Hepatocyte (in vitro differentiated cells): ENCODE results near the gene ARID2. TPM values are rescaled to one million over a fixed set of nuclear protein-coding genes. Genes with fewer than 3 reads are reported as not detected.

Experiments used
- DNase-seq: peaks from one replicate; pipeline ENCODE4 v3.0.0-alpha.2; 2016; ENCODE audit warnings: low spot score
- H2AFZ ChIP-seq: fragments of 200-600 bp; sonication (generic); 2 replicates; pipeline ENCODE4 v1.6.0; 2016; ENCODE audit warnings: antibody characterized with exemption, mild to moderate bottlenecking
- H3K27ac ChIP-seq: fragments of 200-600 bp; sonication (generic); 2 replicates; pipeline ENCODE4 v1.5.1; 2016; ENCODE audit warnings: mild to moderate bottlenecking
- H3K27me3 ChIP-seq: fragments of 200-600 bp; sonication (generic); 2 replicates; pipeline ENCODE4 v1.6.1; 2016
- H3K36me3 ChIP-seq: fragments of 200-600 bp; sonication (generic); replicated peaks from 2 replicates; pipeline ENCODE4 v1.5.1; 2016; ENCODE audit warnings: low read depth; ENCODE audit not compliant: insufficient read depth
- H3K4me1 ChIP-seq: fragments of 200-600 bp; sonication (generic); 2 replicates; pipeline ENCODE4 v1.5.1; 2016; ENCODE audit warnings: mild to moderate bottlenecking, moderate library complexity; ENCODE audit not compliant: insufficient read depth
- H3K4me2 ChIP-seq: fragments of 200-600 bp; sonication (generic); 2 replicates; pipeline ENCODE4 v1.6.0; 2016
- H3K4me3 ChIP-seq: fragments of 200-600 bp; sonication (generic); 2 replicates; pipeline ENCODE4 v1.5.1; 2016; ENCODE audit warnings: mild to moderate bottlenecking
- H3K79me2 ChIP-seq: fragments of 200-600 bp; sonication (generic); 2 replicates; pipeline ENCODE4 v1.6.0; 2017; ENCODE audit warnings: mild to moderate bottlenecking
- H3K9me2 ChIP-seq: fragments of 200-600 bp; sonication (generic); replicated peaks from 2 replicates; pipeline ENCODE4 v1.6.0; 2017; ENCODE audit warnings: mild to moderate bottlenecking; ENCODE audit not compliant: insufficient read depth
- H3K9me3 ChIP-seq: fragments of 200-600 bp; sonication (generic); 2 replicates; pipeline ENCODE4 v1.5.1; 2016; ENCODE audit warnings: low read depth, mild to moderate bottlenecking
- H4K20me1 ChIP-seq: fragments of 200-600 bp; sonication (generic); 2 replicates; pipeline ENCODE4 v1.6.0; 2016; ENCODE audit warnings: mild to moderate bottlenecking; ENCODE audit not compliant: insufficient read depth, poor library complexity, severe bottlenecking
- EZH2 ChIP-seq: fragments of 200-600 bp; sonication (generic); IDR thresholded peaks from 2 replicates; pipeline ENCODE4 v1.6.1; 2016; ENCODE audit warnings: antibody characterized with exemption, mild to moderate bottlenecking, borderline replicate concordance
- EZH2phosphoT487 ChIP-seq: fragments of 200-600 bp; sonication (generic); IDR thresholded peaks from one replicate; pipeline ENCODE4 v1.6.1; 2018; ENCODE audit warnings: antibody characterized with exemption, mild to moderate bottlenecking, low read depth, moderate library complexity; ENCODE audit not compliant: unreplicated experiment, severe bottlenecking
- WGBS: methylation state at CpG from one replicate; pipeline ENCODE4 v1.1.6; 2016; ENCODE audit warnings: low lambda C conversion rate; ENCODE audit errors: missing lambda C conversion rate; 5-methylcytosine and 5-hydroxymethylcytosine counted together
- polyA plus RNA-seq: library from polyadenylated mRNA; unstranded; fragments of >200 nt; fragmentation: Nextera tagmentation; extraction: Ambion mirVana; gene quantifications from 2 replicates; pipeline ENCODE4 v1.2.1, GENCODE V29; 2016
- total RNA-seq: library from RNA; depleted of rRNA; stranded (reverse); fragments of >200 nt; gene quantifications from 2 replicates; pipeline ENCODE4 v1.2.3, GENCODE V29; 2014
- TF ChIP-seq, protein P1 (sequence below): fragments of 200-600 bp; sonication (generic); IDR thresholded peaks from 2 replicates; pipeline ENCODE4 v1.5.1; 2016; ENCODE audit warnings: antibody characterized with exemption, mild to moderate bottlenecking; ENCODE audit not compliant: poor library complexity

Gene ARID2
- total and polyA plus RNA-seq, 2 experiments from 2014 or later, result 11.9 to 29.7 TPM

DNA sequence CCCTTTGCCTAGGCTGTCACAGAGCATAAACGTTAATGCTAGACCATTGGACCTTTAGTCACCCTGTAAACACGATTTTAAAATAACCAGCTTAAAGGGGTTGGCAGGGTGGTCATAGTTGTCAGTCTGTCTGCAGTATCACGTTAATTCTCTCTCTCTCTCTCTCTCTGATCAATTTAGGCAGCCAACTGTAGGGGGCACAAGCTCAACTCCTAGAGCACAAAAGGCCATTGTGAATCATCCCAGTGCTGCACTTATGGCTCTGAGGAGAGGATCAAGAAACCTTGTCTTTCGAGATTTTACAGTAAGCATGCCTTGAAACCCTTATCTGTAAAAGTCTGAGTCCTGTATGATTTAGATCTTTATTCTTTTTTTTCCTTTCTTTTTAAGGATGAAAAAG is 163.7 kb downstream of the ARID2 start:
- Histone ChIP-seq H3K9me2 (no peaks in the 10 kb centered on the region), H3K36me3 (no peaks in the 10 kb centered on the region), H3K4me3 (no peak overlapping the region), H4K20me1 (no peaks in the 10 kb centered on the region), H3K27me3 (no peaks in the 10 kb centered on the region), H3K4me1 (no peaks in the 10 kb centered on the region), H3K4me2 (no peak overlapping the region), H3K79me2 (no peaks in the 10 kb centered on the region), H3K27ac (no peak overlapping the region), H2AFZ (no peak overlapping the region), H3K9me3 (no peaks in the 10 kb centered on the region)
- TF ChIP-seq, protein P1, sequence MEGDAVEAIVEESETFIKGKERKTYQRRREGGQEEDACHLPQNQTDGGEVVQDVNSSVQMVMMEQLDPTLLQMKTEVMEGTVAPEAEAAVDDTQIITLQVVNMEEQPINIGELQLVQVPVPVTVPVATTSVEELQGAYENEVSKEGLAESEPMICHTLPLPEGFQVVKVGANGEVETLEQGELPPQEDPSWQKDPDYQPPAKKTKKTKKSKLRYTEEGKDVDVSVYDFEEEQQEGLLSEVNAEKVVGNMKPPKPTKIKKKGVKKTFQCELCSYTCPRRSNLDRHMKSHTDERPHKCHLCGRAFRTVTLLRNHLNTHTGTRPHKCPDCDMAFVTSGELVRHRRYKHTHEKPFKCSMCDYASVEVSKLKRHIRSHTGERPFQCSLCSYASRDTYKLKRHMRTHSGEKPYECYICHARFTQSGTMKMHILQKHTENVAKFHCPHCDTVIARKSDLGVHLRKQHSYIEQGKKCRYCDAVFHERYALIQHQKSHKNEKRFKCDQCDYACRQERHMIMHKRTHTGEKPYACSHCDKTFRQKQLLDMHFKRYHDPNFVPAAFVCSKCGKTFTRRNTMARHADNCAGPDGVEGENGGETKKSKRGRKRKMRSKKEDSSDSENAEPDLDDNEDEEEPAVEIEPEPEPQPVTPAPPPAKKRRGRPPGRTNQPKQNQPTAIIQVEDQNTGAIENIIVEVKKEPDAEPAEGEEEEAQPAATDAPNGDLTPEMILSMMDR, result no peak
- TF ChIP-seq EZH2phosphoT487 (no peak), EZH2 (no peak)
- 70% methylated on average over 4 of the region's 4 CpGs for WGBS
- no peak for DNase-seq

DNA sequence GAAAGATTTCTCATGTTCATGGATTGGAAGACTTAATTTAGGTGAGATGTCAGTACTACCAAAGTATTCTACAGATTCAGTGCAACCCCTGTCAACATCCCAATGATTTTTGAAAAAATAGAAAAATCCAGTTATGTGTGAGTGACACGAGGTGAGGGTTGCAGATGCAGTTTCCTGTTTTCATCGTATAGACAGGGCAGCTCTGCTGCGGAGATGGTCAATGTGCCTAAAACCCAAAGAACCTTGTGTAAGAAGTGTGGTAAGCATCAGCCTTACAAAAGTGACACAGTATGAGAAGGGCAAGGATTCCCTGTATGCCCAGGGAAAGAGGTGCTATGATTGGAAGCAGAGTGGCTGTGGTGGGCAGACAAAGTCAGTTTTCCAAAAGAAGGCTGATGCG is 166.5 kb downstream of the ARID2 start:
- DNase-seq, result no peak
- Histone ChIP-seq H3K4me1 (no peaks in the 10 kb centered on the region), H3K9me3 (no peaks in the 10 kb centered on the region), H3K27ac (no peak overlapping the region), H3K27me3 (no peaks in the 10 kb centered on the region), H3K4me2 (no peak overlapping the region), H3K36me3 (no peaks in the 10 kb centered on the region), H3K9me2 (no peaks in the 10 kb centered on the region), H2AFZ (no peak overlapping the region), H3K4me3 (no peak overlapping the region), H3K79me2 (no peaks in the 10 kb centered on the region), H4K20me1 (no peaks in the 10 kb centered on the region)
- TF ChIP-seq EZH2, result no peak
- TF ChIP-seq, protein P1, result no peak
- no peak for TF ChIP-seq EZH2phosphoT487
- WGBS, result 99% methylated on average over 4 of the region's 4 CpGs

DNA sequence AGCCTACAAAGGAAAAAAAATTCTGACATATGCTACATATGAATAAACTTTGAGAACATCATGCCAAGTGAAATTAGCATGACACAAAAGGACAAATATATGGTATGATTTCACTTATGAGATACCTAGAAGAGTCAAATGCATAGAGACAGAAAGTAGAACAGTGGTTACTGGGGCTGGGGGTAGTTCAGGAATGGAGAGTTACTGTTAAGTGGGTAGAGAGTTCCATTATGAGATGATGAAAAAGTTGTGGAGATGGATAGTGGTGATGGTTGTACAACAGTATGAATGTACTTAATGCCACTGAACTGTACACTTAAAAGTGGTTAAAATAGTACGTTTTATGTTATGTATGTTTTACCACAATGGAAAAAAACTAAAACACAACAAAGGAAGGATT is 168.6 kb downstream of the ARID2 start:
- Histone ChIP-seq H2AFZ (no peak overlapping the region), H3K9me2 (no peaks in the 10 kb centered on the region), H3K4me3 (no peak overlapping the region), H3K27me3 (no peaks in the 10 kb centered on the region), H3K4me1 (no peaks in the 10 kb centered on the region), H3K9me3 (no peaks in the 10 kb centered on the region), H3K4me2 (no peak overlapping the region), H3K27ac (no peak overlapping the region), H4K20me1 (no peaks in the 10 kb centered on the region), H3K36me3 (no peaks in the 10 kb centered on the region), H3K79me2 (no peaks in the 10 kb centered on the region)
- WGBS, result 100% methylated on average over 1 of the region's 1 CpG
- TF ChIP-seq EZH2 (no peak), EZH2phosphoT487 (no peak)
- TF ChIP-seq, protein P1, result no peak
- no peak for DNase-seq

DNA sequence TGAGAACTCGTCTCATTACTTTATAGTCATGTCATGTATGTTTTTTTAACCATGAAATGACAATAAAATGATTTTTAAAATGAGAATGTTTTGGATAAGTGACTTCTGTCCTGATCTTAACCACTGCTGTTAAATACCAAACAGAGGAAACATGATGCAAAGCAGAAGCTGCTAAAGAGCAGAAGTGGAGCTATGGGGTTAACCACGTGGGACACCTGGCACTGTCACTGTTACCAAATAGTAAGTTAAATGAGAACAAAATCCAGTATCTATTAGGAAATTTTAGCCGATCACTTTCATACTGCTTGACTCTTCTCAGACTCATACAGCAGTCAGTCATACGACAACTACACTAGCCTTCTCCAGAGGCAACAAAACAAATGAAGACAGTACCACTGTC is 178.4 kb downstream of the ARID2 start:
- TF ChIP-seq, protein P1, result no peak
- no peak for TF ChIP-seq EZH2
- no peak for TF ChIP-seq EZH2phosphoT487
- no peak overlapping the region for H3K4me3 ChIP-seq
- H3K27ac ChIP-seq, result no peak overlapping the region
- H3K4me2 ChIP-seq, result no peak overlapping the region
- no peaks in the 10 kb centered on the region for H3K27me3 ChIP-seq
- H3K4me1 ChIP-seq, result peaks cover 9% of the 10 kb centered on the region
- no peak overlapping the region for H2AFZ ChIP-seq
- no peaks in the 10 kb centered on the region for H3K9me3 ChIP-seq
- WGBS, result 83% methylated on average over 4 of the region's 4 CpGs
- no peaks in the 10 kb centered on the region for H3K9me2 ChIP-seq
- no peaks in the 10 kb centered on the region for H3K79me2 ChIP-seq
- DNase-seq, result no peak
- H3K36me3 ChIP-seq, result no peaks in the 10 kb centered on the region
- no peaks in the 10 kb centered on the region for H4K20me1 ChIP-seq
